ENCODE results near the gene BUB3.

DNA sequence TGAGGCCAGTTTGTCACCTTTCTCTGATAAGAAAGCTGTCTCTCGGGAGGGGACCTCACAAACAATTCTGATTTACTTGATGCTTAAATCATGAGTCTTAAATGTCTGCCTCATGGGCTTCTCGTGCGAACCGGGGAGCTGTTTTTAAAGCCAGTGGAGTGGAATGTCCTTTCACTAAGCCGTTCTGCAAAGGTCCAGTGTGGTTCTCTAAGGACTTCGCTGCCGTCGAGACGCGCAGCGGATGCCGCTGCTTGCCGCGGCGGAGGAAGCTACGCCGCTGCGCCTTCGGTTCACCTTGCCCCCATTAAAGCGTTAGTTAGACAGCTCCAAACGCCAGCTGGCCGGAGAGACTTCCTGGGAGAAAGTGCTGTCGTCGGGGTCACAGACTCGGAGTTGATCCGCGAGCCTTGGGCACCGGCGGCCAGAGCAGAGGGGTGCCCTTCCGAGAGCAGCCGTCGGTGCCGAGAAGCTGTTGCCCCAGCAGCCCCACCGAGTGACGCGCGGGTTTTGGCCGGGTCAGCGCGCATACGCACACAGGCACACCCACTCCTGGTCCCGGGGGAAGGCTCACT, 19.8 kb upstream of the BUB3 start:
- TF ChIP-seq CBX2 (IDR thresholded peaks at IDR 0.05; ENCODE audit: borderline replicate concordance, low read depth), result no peak
- TF ChIP-seq, protein P1, sequence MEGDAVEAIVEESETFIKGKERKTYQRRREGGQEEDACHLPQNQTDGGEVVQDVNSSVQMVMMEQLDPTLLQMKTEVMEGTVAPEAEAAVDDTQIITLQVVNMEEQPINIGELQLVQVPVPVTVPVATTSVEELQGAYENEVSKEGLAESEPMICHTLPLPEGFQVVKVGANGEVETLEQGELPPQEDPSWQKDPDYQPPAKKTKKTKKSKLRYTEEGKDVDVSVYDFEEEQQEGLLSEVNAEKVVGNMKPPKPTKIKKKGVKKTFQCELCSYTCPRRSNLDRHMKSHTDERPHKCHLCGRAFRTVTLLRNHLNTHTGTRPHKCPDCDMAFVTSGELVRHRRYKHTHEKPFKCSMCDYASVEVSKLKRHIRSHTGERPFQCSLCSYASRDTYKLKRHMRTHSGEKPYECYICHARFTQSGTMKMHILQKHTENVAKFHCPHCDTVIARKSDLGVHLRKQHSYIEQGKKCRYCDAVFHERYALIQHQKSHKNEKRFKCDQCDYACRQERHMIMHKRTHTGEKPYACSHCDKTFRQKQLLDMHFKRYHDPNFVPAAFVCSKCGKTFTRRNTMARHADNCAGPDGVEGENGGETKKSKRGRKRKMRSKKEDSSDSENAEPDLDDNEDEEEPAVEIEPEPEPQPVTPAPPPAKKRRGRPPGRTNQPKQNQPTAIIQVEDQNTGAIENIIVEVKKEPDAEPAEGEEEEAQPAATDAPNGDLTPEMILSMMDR (IDR thresholded peaks at IDR 0.05), result no peak
- no peak for TF ChIP-seq CEBPB (IDR thresholded peaks at IDR 0.05)
- TF ChIP-seq, protein P2, sequence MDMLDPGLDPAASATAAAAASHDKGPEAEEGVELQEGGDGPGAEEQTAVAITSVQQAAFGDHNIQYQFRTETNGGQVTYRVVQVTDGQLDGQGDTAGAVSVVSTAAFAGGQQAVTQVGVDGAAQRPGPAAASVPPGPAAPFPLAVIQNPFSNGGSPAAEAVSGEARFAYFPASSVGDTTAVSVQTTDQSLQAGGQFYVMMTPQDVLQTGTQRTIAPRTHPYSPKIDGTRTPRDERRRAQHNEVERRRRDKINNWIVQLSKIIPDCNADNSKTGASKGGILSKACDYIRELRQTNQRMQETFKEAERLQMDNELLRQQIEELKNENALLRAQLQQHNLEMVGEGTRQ (IDR thresholded peaks at IDR 0.05), result no peak
- no peak for TF ChIP-seq SREBF2 (IDR thresholded peaks at IDR 0.05)
- no peak for TF ChIP-seq POLR2A (IDR thresholded peaks at IDR 0.05; ENCODE audit: low read length)
- TF ChIP-seq TFCP2L1 (CRISPR knock-in tag; IDR thresholded peaks at IDR 0.05), result no peak
- no peak for TF ChIP-seq JUNB (IDR thresholded peaks at IDR 0.05)
- TF ChIP-seq FOSL2 (IDR thresholded peaks at IDR 0.05), result no peak
- no peak for TF ChIP-seq FOSL2 (CRISPR knock-in tag; IDR thresholded peaks at IDR 0.05)
